Stomach (tissue), 9 donors: ENCODE measurements around the gene VAV2. TPM values are rescaled to one million over a fixed set of nuclear protein-coding genes. Genes with fewer than 3 reads are reported as not detected.

Experiments used
- DNase-seq, 2 donors: peaks; one replicate each; pipeline versions ENCODE4 v3.0.0 to v3.0.0-alpha.2; 2013 to 2019
- H3K27ac ChIP-seq, 5 donors: fragments of 200-600 bp in 4 of 5; sonication (generic) in 4 of 5; one replicate each; pipeline ENCODE4 v1.5.1; 2013 to 2019; ENCODE audit warnings: mild to moderate bottlenecking in 1 of 5, moderate library complexity in 1 of 5
- H3K27me3 ChIP-seq, 3 donors: fragments of 200-600 bp; sonication (generic); one replicate each; pipeline ENCODE4 v1.5.1; 2017 to 2019; ENCODE audit warnings: mixed run types in 1 of 3
- H3K36me3 ChIP-seq, 4 donors: fragments of 200-600 bp; sonication (generic); 1 replicate in 3 of 4; 2 replicates in 1 of 4; pipeline ENCODE4 v1.5.1; 2016 to 2019
- H3K4me1 ChIP-seq, 4 donors: fragments of 200-600 bp; sonication (generic); one replicate each; pipeline ENCODE4 v1.5.1; 2016 to 2019
- H3K4me3 ChIP-seq, 4 donors: fragments of 200-600 bp; sonication (generic) in 3 of 4; one replicate each; pipeline ENCODE4 v1.5.1; 2016 to 2019; ENCODE audit warnings: mild to moderate bottlenecking in 1 of 4
- H3K9me3 ChIP-seq, 4 donors: fragments of 200-600 bp; sonication (generic); one replicate each; pipeline ENCODE4 v1.5.1; 2016 to 2019
- EP300 ChIP-seq: sonication (generic); formaldehyde crosslinking; IDR thresholded peaks from one replicate; pipeline ENCODE4 v1.6.1; 2017; ENCODE audit warnings: antibody characterized with exemption
- POLR2A ChIP-seq, 4 donors: fragments of 450-650 bp; IDR thresholded peaks; one replicate each; pipeline ENCODE4 v1.6.1; 2016; ENCODE audit warnings: antibody characterized with exemption in 4 of 4, control low read depth in 2 of 4, mild to moderate bottlenecking in 1 of 4, moderate library complexity in 1 of 4
- POLR2AphosphoS5 ChIP-seq, 3 donors: sonication (generic); formaldehyde crosslinking; IDR thresholded peaks; one replicate each; pipeline ENCODE4 v1.6.1; 2016; ENCODE audit warnings: antibody characterized with exemption in 3 of 3
- WGBS, 5 donors: extraction: QIAGEN DNeasy Blood & Tissue Kit in 3 of 5; methylation state at CpG; one replicate each; pipeline versions ENCODE4 v1.1.5 to v1.1.7; 2013 to 2018; 5-methylcytosine and 5-hydroxymethylcytosine counted together
- intact Hi-C: fragments of 100-400 bp; cut with DNase I; formaldehyde crosslinking; loops from one replicate; pipeline ENCODE4 v1.15.1; 2023; ENCODE audit warnings: low total_unique reads
- polyA plus RNA-seq, 3 donors: library from polyadenylated mRNA; stranded (reverse); fragments of 200-250 nt; gene quantifications; one replicate each; pipeline ENCODE4 v1.2.3, GENCODE V29; 2013
- total RNA-seq, 5 donors: library from RNA; depleted of rRNA; stranded (reverse); fragments of >200 nt; gene quantifications; one replicate each; pipeline versions ENCODE4 v1.1.0 to v1.2.3, GENCODE V29; 2014 to 2016
- TF ChIP-seq, protein P1 (sequence below), 7 experiments: fragments of 450-650 bp in 4 of 7; fragments of 200-600 bp in 3 of 7; sonication (generic) in 3 of 7; IDR thresholded peaks; one replicate each; pipeline ENCODE4 v1.5.1; 2016 to 2019; ENCODE audit warnings: antibody characterized with exemption in 7 of 7, control low read depth in 2 of 7, mild to moderate bottlenecking in 1 of 7
- donor health status: healthy with polysubstance abuse.
- donor health status: Bipolar disorder and iron deficiency.
- donor health status: healthy.

Gene VAV2
- total and polyA plus RNA-seq, 8 donors, result 4.1 to 14.2 (median 7.0) TPM

DNA sequence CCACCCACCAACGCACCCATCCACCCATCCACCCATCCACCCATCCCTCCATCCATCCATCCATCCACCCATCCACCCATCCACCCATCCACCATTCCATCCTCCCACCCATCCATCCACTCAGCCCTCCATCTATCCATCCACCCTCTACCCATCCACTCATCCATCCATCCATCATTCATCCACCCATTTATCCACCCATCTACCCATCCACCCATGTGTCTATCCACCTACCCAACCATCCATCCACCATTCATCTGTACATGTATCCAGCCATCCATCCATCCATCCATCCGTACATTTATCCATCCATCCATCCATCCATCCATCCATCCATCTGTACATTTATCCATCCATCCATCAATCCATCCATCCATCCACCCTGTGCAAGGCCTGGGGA is 11.1 kb upstream of the VAV2 start:
- TF ChIP-seq POLR2A (IDR thresholded peaks at IDR 0.05), result no peak
- TF ChIP-seq EP300, result no peak
- no peak for TF ChIP-seq POLR2AphosphoS5 (IDR thresholded peaks at IDR 0.05)
- TF ChIP-seq, protein P1, sequence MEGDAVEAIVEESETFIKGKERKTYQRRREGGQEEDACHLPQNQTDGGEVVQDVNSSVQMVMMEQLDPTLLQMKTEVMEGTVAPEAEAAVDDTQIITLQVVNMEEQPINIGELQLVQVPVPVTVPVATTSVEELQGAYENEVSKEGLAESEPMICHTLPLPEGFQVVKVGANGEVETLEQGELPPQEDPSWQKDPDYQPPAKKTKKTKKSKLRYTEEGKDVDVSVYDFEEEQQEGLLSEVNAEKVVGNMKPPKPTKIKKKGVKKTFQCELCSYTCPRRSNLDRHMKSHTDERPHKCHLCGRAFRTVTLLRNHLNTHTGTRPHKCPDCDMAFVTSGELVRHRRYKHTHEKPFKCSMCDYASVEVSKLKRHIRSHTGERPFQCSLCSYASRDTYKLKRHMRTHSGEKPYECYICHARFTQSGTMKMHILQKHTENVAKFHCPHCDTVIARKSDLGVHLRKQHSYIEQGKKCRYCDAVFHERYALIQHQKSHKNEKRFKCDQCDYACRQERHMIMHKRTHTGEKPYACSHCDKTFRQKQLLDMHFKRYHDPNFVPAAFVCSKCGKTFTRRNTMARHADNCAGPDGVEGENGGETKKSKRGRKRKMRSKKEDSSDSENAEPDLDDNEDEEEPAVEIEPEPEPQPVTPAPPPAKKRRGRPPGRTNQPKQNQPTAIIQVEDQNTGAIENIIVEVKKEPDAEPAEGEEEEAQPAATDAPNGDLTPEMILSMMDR (IDR thresholded peaks at IDR 0.05), result no peak
- no peaks in the 10 kb centered on the region for H3K4me1 ChIP-seq
- H3K4me3 ChIP-seq, result no peak overlapping the region
- DNase-seq, result no peak
- H3K9me3 ChIP-seq, result no peaks in the 10 kb centered on the region
- intact Hi-C loops, result no loop called here
- no peak overlapping the region for H3K27ac ChIP-seq
- WGBS, 5 donors, result 83 to 95% (median 91%) methylated on average over 2 of the region's 2 CpGs
- H3K27me3 ChIP-seq, result peaks cover 0 to 27% (median 0%) of the 10 kb centered on the region in 3 donors
- H3K36me3 ChIP-seq, result no peaks in the 10 kb centered on the region

DNA sequence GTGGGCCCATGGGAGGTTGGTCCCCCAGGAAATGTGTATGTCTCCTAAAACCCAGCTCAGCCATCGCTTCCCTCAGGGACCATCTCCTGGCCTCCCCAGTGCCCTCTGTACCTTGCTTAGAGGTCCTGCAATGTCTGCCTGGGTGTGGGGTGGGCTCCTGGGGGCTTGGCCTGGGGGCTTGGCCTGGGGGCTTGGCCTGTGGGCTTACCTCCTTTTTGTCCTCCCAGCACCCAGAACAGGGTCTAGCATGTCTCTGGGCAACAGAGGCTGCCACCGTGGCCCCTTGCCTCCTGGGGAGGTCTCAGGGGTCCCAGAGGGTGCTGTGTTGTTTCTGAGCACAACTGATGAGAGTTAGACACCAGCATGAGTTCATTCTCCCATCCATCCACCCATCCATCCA is 10.7 kb upstream of the VAV2 start:
- WGBS, 5 donors, result 75 to 88% (median 81%) methylated on average over 1 to 2 of the region's 2 CpGs
- intact Hi-C loops, result no loop called here

DNA sequence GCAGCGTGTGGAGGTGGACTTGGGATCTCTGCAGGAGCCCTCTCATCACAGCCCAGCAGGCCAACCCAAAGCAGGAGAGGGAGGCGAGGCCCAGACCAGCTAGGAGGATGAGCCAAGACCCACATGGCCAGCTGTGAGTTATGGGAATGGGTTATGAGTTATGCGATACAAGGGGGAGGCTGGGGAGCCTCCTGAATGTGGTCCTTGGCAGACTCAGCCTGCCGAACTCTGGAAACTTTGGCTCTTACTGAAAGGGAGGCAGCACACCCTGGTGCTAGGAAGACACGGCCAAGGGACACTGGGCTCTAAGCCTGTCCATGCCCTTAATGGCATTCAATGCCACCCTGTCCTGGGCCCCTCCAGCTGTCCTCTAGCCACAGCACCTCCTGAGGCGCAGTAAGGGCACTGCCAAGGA is 7.7 kb upstream of the VAV2 start:
- Histone ChIP-seq H3K4me1 (no peaks in the 10 kb centered on the region), H3K4me3 (no peak overlapping the region), H3K27ac (no peak overlapping the region), H3K36me3 (no peaks in the 10 kb centered on the region), H3K27me3 (peaks cover 0 to 21% (median 3%) of the 10 kb centered on the region in 3 donors), H3K9me3 (no peaks in the 10 kb centered on the region)
- intact Hi-C loops, result loop anchor here (5.0 kb wide), 1 partner anchor 208 kb away; no protein-coding TSS in a partner anchor
- no peak for DNase-seq
- WGBS, 5 donors, result 74 to 86% (median 76%) methylated on average over 6 of the region's 6 CpGs
- TF ChIP-seq POLR2A (IDR thresholded peaks at IDR 0.05) (no peak), POLR2AphosphoS5 (IDR thresholded peaks at IDR 0.05) (no peak), EP300 (no peak)
- TF ChIP-seq, protein P1 (IDR thresholded peaks at IDR 0.05), result no peak

More for the DNA sequence above, 10.7 kb upstream of the VAV2 start:
- Histone ChIP-seq H3K27ac (no peak overlapping the region), H3K36me3 (no peaks in the 10 kb centered on the region), H3K4me1 (no peaks in the 10 kb centered on the region), H3K27me3 (peaks cover 0 to 27% (median 0%) of the 10 kb centered on the region in 3 donors), H3K9me3 (no peaks in the 10 kb centered on the region), H3K4me3 (no peak overlapping the region)
- TF ChIP-seq, protein P1 (IDR thresholded peaks at IDR 0.05), result no peak
- TF ChIP-seq POLR2A (IDR thresholded peaks at IDR 0.05), result no peak
- no peak for DNase-seq

DNA sequence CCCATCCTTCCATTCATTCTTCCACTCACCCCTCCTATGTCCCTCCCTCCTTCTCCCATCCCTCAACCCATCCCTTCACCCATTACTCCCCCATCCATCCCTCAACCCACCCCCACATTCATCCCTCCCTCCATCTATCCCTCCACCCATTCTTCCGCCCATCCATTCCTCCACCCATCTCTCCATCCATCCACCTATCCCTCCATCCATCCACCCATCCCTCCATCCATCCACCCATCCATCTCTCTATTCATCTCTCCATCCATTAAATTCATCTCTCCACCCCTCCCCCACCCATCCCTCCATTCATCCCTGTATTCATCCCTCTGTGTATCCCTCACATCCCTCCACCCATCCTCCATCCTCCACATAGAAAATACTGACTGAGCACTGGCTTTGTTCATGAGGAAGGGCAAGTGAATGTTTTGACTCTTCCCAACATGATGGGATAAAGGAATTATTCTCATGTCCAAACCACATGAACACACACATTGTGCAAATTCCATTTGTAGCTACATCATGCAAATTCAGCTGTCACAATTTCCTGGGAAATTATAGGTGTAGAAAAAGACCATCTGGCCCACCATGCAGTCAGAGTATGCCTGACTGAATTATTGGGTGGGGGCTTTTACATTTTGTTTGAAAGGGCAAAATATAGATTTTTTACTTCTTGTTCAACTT is 6.9 kb upstream of the VAV2 start:
- Histone ChIP-seq H3K27me3 (peaks cover 0 to 13% (median 3%) of the 10 kb centered on the region in 3 donors), H3K9me3 (no peaks in the 10 kb centered on the region), H3K4me3 (no peak overlapping the region), H3K4me1 (peaks cover 3 to 5% (median 5%) of the 10 kb centered on the region in 4 donors), H3K36me3 (no peaks in the 10 kb centered on the region), H3K27ac (no peak overlapping the region)
- 95 to 100% (median 96%) methylated on average over 1 of the region's 1 CpG for WGBS, 5 donors
- TF ChIP-seq EP300 (no peak), POLR2AphosphoS5 (IDR thresholded peaks at IDR 0.05) (no peak), POLR2A (IDR thresholded peaks at IDR 0.05) (no peak)
- TF ChIP-seq, protein P1 (IDR thresholded peaks at IDR 0.05), result no peak
- no peak for DNase-seq
- intact Hi-C loops, result loop anchor here (5.0 kb wide), 1 partner anchor 207 kb away; no protein-coding TSS in a partner anchor
